Activated B cell treated with CpG ODN at 0.5 μM for 24 hours (primary cell): ENCODE data around the gene SS18L1. TPM values are rescaled to one million over a fixed set of nuclear protein-coding genes. Genes with fewer than 3 reads are reported as not detected.

Experiments used
- ATAC-seq: fragments of 200-7000 bp; cut with Tn5 transposase; one replicate; pipeline ENCODE4 v1.10.0; 2021; ENCODE audit warnings: low read depth, mild to moderate bottlenecking, moderate library complexity
- CTCF ChIA-PET: fragments of 350-600 bp; sonication (Branson Sonifier 250); formaldehyde crosslinking; loops from one replicate; lab custom pipeline; 2021; ENCODE audit warnings: antibody characterized with exemption; lab: Charles Lee
- POLR2A ChIA-PET: fragments of 350-600 bp; sonication (Branson Sonifier 250); formaldehyde crosslinking; loops from one replicate; lab custom pipeline; 2021; ENCODE audit warnings: antibody characterized with exemption; lab: Charles Lee
- DNase-seq: peaks from one replicate; pipeline ENCODE4 v3.0.0; 2022
- H3K27ac Mint-ChIP-seq: one replicate; pipeline ENCODE4 v1.8.0; 2020; ENCODE audit warnings: mixed read lengths
- H3K27me3 Mint-ChIP-seq: one replicate; pipeline ENCODE4 v1.8.0; 2021; ENCODE audit warnings: mixed read lengths
- H3K36me3 Mint-ChIP-seq: one replicate; pipeline ENCODE4 v1.8.0; 2021; ENCODE audit warnings: low read depth, mixed read lengths
- H3K4me1 Mint-ChIP-seq: one replicate; pipeline ENCODE4 v1.8.0; 2021; ENCODE audit warnings: mixed read lengths
- H3K4me3 Mint-ChIP-seq: one replicate; pipeline ENCODE4 v1.8.0; 2020; ENCODE audit warnings: mild to moderate bottlenecking, mixed read lengths
- H3K9me3 Mint-ChIP-seq: one replicate; pipeline ENCODE4 v1.8.0; 2020; ENCODE audit warnings: mixed read lengths
- intact Hi-C: fragments of 100-400 bp; cut with micrococcal nuclease; formaldehyde crosslinking; loops from one replicate; pipeline ENCODE4 v1.15.1; 2024
- total RNA-seq: library from RNA; stranded (reverse); gene quantifications from 2 replicates; pipeline ENCODE4 v1.2.3, GENCODE V29; 2022
- TF ChIP-seq, protein P1 (sequence below): fragments of 200-600 bp; IDR thresholded peaks from one replicate; pipeline ENCODE4 v1.8.0; 2022; ENCODE audit warnings: antibody characterized with exemption, mild to moderate bottlenecking

The SS18L1 gene
- total RNA-seq, 1 donor from 2014 or later = 9.0 TPM

DNA sequence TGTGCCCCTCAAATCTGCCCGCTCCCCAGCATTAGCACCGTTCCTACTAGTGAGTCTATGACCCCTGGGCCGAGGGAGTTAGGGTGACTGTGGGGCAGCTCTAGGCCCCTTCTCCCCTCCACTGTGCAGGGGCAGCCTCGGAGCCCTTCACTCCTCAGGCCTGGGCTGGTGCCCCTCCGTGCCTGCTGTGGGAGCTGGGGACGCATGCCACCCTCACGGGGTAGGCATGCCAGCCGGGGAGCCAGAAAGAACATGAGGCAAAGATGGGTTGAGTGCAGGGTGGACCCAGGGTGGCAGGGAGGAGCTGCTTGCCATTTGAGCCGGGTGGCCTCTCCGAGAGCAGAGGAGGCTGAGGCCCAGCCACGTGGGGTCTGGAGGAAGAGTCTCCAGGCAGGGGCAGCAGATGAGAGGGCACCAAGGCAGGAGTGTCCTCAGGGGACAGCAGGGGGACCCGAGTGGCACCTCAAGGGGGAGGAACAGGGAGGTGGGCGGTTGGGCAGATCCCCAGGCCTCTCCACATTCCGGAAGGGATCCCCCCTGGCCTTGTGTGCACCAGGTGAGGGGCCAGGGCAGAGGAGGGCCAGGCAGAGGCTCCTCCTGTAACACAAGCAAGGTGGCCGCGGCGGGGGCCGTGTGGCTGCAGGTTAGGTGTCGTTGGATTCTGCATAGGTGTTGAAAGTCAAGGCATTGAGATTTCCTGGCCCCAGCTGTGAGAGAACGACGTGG, 39.9 kb upstream of the SS18L1 start:
- H3K27me3 Mint-ChIP-seq = peaks cover 18% of the 10 kb centered on the region
- ATAC-seq = no peak
- DNase-seq = no peak
- peaks cover 18% of the 10 kb centered on the region for H3K36me3 Mint-ChIP-seq
- ChIA-PET CTCF (no interaction called here), POLR2A (no interaction called here)
- H3K9me3 Mint-ChIP-seq = peaks cover 28% of the 10 kb centered on the region
- H3K4me1 Mint-ChIP-seq = no peaks in the 10 kb centered on the region
- intact Hi-C loops = no loop called here
- no peak overlapping the region for H3K27ac Mint-ChIP-seq
- TF ChIP-seq, protein P1, sequence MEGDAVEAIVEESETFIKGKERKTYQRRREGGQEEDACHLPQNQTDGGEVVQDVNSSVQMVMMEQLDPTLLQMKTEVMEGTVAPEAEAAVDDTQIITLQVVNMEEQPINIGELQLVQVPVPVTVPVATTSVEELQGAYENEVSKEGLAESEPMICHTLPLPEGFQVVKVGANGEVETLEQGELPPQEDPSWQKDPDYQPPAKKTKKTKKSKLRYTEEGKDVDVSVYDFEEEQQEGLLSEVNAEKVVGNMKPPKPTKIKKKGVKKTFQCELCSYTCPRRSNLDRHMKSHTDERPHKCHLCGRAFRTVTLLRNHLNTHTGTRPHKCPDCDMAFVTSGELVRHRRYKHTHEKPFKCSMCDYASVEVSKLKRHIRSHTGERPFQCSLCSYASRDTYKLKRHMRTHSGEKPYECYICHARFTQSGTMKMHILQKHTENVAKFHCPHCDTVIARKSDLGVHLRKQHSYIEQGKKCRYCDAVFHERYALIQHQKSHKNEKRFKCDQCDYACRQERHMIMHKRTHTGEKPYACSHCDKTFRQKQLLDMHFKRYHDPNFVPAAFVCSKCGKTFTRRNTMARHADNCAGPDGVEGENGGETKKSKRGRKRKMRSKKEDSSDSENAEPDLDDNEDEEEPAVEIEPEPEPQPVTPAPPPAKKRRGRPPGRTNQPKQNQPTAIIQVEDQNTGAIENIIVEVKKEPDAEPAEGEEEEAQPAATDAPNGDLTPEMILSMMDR = no peak
- no peak overlapping the region for H3K4me3 Mint-ChIP-seq

DNA sequence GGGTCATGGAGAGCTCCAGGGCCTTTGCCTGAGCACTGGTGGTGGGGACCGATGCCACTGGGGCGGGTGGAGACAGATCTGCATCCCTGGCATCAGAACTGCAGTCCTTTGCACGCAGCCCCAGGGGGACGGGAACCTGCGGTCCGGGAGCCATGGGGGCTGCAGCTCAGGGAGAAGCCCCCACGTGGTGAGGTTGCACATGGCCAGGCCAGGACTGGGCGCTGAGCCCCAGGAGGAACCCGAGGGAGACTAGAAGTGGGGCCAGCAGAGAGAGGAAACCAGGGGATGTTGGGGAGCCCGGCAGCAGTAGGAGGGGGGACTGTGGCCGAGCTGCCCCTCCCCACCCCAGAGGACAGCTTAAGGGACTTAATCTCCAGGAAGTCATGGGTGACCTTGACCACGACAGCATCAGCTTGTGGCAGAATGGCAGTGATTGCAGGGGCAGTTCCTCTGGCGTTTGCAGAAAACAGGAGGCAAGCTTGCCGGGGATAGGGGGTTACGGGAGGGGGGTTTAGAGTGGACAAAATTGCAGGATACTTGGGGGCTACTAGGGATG, 39.3 kb upstream of the SS18L1 start:
- Mint-ChIP-seq H3K27ac (no peak overlapping the region), H3K9me3 (peaks cover 33% of the 10 kb centered on the region)

DNA sequence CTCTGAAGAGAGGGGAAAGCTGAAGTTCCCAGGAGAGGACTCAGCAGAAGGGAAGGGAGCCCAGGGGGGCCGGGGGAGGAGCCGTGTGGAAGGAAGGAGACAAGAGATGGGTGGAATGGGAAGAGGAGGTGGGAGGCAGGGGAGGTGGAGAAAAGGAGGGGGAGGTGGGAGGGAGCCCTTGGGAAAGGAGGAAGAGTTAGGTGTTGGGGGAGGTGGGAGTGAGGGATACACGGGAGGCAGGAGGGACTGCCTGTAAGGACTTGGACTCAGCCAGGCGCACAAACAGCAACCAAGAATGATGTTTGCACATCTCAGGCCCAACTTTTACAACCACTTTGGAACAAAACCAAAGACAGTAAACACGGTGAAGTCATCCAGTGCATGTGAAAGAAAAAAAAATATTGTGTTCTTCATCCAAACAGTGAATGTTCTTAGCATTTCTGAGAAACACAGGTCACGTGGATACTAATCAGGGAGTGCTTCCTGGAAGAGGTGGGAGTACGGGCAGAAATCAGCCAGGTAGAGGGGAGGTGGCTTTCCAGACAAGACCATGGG, 38.7 kb upstream of the SS18L1 start:
- peaks cover 36% of the 10 kb centered on the region for H3K9me3 Mint-ChIP-seq
- CTCF ChIA-PET = no interaction called here
- POLR2A ChIA-PET = no interaction called here
- no peak overlapping the region for H3K27ac Mint-ChIP-seq
- peaks cover 24% of the 10 kb centered on the region for H3K36me3 Mint-ChIP-seq
- ATAC-seq (no peak), DNase-seq (no peak)
- no peaks in the 10 kb centered on the region for H3K4me1 Mint-ChIP-seq
- TF ChIP-seq, protein P1 = no peak
- intact Hi-C loops = no loop called here
- H3K4me3 Mint-ChIP-seq = no peak overlapping the region
- peaks cover 16% of the 10 kb centered on the region for H3K27me3 Mint-ChIP-seq

More for the DNA sequence above, 39.3 kb upstream of the SS18L1 start:
- Mint-ChIP-seq H3K4me3 (no peak overlapping the region), H3K36me3 (peaks cover 24% of the 10 kb centered on the region), H3K27me3 (peaks cover 17% of the 10 kb centered on the region), H3K4me1 (no peaks in the 10 kb centered on the region)
- DNase-seq = no peak
- intact Hi-C loops = no loop called here
- TF ChIP-seq, protein P1 = no peak
- CTCF ChIA-PET = no interaction called here
- no peak for ATAC-seq
- POLR2A ChIA-PET = no interaction called here

DNA sequence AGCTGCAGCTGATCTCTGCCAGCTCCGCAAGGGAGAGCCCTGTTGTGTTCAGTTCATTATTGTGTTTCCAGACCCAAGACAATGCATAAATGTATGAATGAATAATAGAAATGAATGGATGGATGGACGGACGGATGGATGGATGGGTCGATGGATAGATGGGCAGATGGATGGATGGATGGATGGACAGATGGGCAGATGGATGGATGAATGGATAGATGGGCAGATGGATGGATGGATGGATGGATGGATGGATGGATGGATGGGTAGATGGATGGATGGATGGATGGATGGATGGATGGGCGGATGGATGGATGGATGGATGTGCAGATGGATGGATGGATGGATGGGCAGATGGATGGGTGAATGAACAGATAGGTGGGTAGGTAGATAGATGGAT, 38.0 kb upstream of the SS18L1 start:
- intact Hi-C loops = no loop called here
- DNase-seq = no peak
- H3K9me3 Mint-ChIP-seq = peaks cover 34% of the 10 kb centered on the region
- ChIA-PET CTCF (no interaction called here), POLR2A (no interaction called here)
- H3K27me3 Mint-ChIP-seq = peaks cover 12% of the 10 kb centered on the region
- H3K36me3 Mint-ChIP-seq = peaks cover 26% of the 10 kb centered on the region
- H3K27ac Mint-ChIP-seq = no peak overlapping the region
- no peak for ATAC-seq
- no peak overlapping the region for H3K4me3 Mint-ChIP-seq
- H3K4me1 Mint-ChIP-seq = no peaks in the 10 kb centered on the region
- TF ChIP-seq, protein P1 = no peak

DNA sequence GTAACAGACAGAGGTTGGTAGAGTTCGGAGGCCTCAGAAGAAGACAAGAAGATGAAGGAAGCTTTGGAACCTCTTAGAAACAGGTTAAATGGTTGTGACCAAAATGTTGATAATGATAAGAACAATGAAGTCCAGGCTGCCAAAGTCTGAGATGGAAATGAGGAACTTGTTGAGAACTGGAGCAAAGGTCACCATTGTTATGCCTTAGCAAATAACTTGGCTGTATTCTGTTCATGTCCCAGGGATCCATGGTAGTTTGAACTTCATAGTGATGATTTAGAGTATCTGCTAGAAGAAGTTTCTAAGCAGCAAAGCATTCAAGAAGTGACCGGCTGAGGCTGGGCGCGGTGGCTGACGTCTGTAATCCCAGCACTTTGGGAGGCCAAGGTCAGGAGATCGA, 32.4 kb upstream of the SS18L1 start:
- intact Hi-C loops = no loop called here
- H3K9me3 Mint-ChIP-seq = peaks cover 34% of the 10 kb centered on the region
- H3K4me3 Mint-ChIP-seq = no peak overlapping the region

More for the DNA sequence above, 32.4 kb upstream of the SS18L1 start:
- no peak for ATAC-seq
- Mint-ChIP-seq H3K27ac (no peak overlapping the region), H3K36me3 (peaks cover 23% of the 10 kb centered on the region), H3K27me3 (peaks cover 2% of the 10 kb centered on the region), H3K4me1 (no peaks in the 10 kb centered on the region)
- TF ChIP-seq, protein P1 = no peak
- DNase-seq = no peak
- POLR2A ChIA-PET = interaction anchor here (1.3 kb wide), 1 partner anchor 71 kb away, joined by 6 read pairs; no protein-coding TSS in a partner anchor
- CTCF ChIA-PET = no interaction called here
